ENCODE measurements around the gene FAM76A. TPM values are rescaled to one million over a fixed set of nuclear protein-coding genes. Genes with fewer than 3 reads are reported as not detected.

FAM76A gene
- total and polyA plus RNA-seq, 9 of the 15 experiments (the other 6 are each of a cell fraction or from before 2014, with no cell fraction given), result 9.5 to 14.6 (median 11.4) TPM

DNA sequence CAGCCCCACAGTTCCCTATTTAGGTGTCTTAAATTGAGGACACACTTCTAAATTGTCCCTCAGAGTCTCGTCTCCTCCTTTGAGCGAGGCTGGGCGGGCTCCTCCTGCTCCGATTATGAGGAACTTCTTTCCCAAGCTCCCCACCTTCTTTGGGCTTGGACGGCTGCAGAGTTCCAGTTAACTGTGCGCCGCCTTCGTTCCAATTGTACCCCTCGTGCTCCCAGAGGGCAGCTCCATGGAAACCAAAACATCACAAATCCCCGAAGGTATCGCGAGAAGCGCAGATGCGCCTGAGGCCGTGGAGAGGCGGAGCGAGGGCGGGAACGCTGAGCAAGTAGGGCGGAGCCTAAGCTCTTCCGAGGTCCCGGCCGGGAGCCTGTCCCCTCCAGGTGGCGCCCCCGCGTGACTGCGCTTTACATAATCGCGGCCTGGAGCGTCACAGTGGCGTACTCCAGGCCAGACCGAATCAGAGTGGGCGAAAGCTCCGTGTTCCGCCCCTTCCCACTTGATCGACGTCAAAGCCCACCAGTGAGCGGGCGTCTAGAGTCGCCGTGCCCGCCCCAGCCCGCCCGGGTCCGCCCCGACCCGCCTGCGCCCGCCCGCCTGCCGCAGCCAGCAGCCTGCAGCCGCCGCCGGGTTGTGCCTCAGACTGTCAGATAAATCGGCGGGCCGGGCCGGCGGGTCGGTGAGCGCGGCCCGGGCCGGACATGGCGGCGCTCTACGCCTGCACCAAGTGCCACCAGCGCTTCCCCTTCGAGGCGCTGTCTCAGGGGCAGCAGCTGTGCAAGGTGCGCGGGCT is at the start of gene FAM76A (continued):
- TF ChIP-seq, protein P1, sequence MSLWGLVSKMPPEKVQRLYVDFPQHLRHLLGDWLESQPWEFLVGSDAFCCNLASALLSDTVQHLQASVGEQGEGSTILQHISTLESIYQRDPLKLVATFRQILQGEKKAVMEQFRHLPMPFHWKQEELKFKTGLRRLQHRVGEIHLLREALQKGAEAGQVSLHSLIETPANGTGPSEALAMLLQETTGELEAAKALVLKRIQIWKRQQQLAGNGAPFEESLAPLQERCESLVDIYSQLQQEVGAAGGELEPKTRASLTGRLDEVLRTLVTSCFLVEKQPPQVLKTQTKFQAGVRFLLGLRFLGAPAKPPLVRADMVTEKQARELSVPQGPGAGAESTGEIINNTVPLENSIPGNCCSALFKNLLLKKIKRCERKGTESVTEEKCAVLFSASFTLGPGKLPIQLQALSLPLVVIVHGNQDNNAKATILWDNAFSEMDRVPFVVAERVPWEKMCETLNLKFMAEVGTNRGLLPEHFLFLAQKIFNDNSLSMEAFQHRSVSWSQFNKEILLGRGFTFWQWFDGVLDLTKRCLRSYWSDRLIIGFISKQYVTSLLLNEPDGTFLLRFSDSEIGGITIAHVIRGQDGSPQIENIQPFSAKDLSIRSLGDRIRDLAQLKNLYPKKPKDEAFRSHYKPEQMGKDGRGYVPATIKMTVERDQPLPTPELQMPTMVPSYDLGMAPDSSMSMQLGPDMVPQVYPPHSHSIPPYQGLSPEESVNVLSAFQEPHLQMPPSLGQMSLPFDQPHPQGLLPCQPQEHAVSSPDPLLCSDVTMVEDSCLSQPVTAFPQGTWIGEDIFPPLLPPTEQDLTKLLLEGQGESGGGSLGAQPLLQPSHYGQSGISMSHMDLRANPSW (CRISPR knock-in tag; IDR thresholded peaks at IDR 0.05), result 0 out of 2 replicates have a peak, but pooled peaks have one; percentile 32
- TF ChIP-seq FOXA3 (CRISPR knock-in tag; conservative IDR thresholded peaks at IDR 0.05 in 1 of 2, IDR thresholded peaks at IDR 0.05 in 1 of 2) (peak in 1 of 2 experiments; percentile 72; a peak in 1 of 4 replicates), ZKSCAN3 (CRISPR knock-in tag; IDR thresholded peaks at IDR 0.05) (no peak), ZNF212 (CRISPR knock-in tag; IDR thresholded peaks at IDR 0.05) (no peak), HNRNPK (IDR thresholded peaks at IDR 0.05; ENCODE audit: low read depth, low read length, poor library complexity, severe bottlenecking) (peak; percentile 15), KAT2B (IDR thresholded peaks at IDR 0.05; ENCODE audit: low read depth, low read length) (no peak), ARHGAP35 (IDR thresholded peaks at IDR 0.05; ENCODE audit: partially characterized antibody) (peak; percentile 93), MCM3 (IDR thresholded peaks at IDR 0.05) (no peak), HSF4 (CRISPR knock-in tag; IDR thresholded peaks at IDR 0.05; ENCODE audit: borderline replicate concordance) (no peak), KDM2B (CRISPR knock-in tag; IDR thresholded peaks at IDR 0.05) (no peak), ZC3H11A (IDR thresholded peaks at IDR 0.05; ENCODE audit: low read depth, low read length) (no peak), SMC3 (conservative IDR thresholded peaks at IDR 0.05; ENCODE audit: insufficient read depth, low read depth, low read length) (0 out of 2 replicates have a peak, but pooled peaks have one; percentile 8), NCOR1 (IDR thresholded peaks at IDR 0.05) (0 out of 2 replicates have a peak, but pooled peaks have one; percentile 31), HMG20B (CRISPR knock-in tag; IDR thresholded peaks at IDR 0.05) (no peak), ZNF695 (CRISPR knock-in tag; IDR thresholded peaks at IDR 0.05) (0 out of 2 replicates have a peak, but pooled peaks have one; percentile 59), ZNF57 (CRISPR knock-in tag; IDR thresholded peaks at IDR 0.05) (no peak), NR2C1 (IDR thresholded peaks at IDR 0.05) (no peak), NR2C1 (tag; IDR thresholded peaks at IDR 0.05) (no peak), ATF1 (CRISPR knock-in tag; IDR thresholded peaks at IDR 0.05) (peak; percentile 86), ATF1 (tag; IDR thresholded peaks at IDR 0.05) (peak; percentile 99), ZNF668 (CRISPR knock-in tag; IDR thresholded peaks at IDR 0.05) (no peak), SRSF3 (IDR thresholded peaks at IDR 0.05; ENCODE audit: insufficient read depth, low read length) (no peak)
- TF ChIP-seq, protein P2, sequence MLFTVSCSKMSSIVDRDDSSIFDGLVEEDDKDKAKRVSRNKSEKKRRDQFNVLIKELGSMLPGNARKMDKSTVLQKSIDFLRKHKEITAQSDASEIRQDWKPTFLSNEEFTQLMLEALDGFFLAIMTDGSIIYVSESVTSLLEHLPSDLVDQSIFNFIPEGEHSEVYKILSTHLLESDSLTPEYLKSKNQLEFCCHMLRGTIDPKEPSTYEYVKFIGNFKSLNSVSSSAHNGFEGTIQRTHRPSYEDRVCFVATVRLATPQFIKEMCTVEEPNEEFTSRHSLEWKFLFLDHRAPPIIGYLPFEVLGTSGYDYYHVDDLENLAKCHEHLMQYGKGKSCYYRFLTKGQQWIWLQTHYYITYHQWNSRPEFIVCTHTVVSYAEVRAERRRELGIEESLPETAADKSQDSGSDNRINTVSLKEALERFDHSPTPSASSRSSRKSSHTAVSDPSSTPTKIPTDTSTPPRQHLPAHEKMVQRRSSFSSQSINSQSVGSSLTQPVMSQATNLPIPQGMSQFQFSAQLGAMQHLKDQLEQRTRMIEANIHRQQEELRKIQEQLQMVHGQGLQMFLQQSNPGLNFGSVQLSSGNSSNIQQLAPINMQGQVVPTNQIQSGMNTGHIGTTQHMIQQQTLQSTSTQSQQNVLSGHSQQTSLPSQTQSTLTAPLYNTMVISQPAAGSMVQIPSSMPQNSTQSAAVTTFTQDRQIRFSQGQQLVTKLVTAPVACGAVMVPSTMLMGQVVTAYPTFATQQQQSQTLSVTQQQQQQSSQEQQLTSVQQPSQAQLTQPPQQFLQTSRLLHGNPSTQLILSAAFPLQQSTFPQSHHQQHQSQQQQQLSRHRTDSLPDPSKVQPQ (CRISPR knock-in tag; IDR thresholded peaks at IDR 0.05; ENCODE audit: borderline replicate concordance), result peak; percentile 35; the same call in 1 of the 2 replicates
- TF ChIP-seq, protein P3, sequence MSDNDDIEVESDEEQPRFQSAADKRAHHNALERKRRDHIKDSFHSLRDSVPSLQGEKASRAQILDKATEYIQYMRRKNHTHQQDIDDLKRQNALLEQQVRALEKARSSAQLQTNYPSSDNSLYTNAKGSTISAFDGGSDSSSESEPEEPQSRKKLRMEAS (CRISPR knock-in tag; IDR thresholded peaks at IDR 0.05), result peak; percentile 98

Data from K562 (cell line).